WTC11 (cell line): ENCODE measurements around the gene GCG. TPM values are rescaled to one million over a fixed set of nuclear protein-coding genes. Genes with fewer than 3 reads are reported as not detected.
A peak's percentile ranks its signal among the peaks of the same experiment; 100 is the strongest.

ENCODE experiments used
- ATAC-seq: fragments of 200-7000 bp; cut with Tn5 transposase; 2 replicates; pipeline ENCODE4 v1.10.0; 2021; ENCODE audit warnings: mild to moderate bottlenecking, moderate library complexity
- CTCF ChIA-PET: fragments of 300-600 bp; sonication (Branson Sonifier 250); formaldehyde crosslinking; loops from one replicate; lab custom pipeline; 2021; ENCODE audit warnings: antibody characterized with exemption; lab: Charles Lee
- POLR2A ChIA-PET: fragments of 350-600 bp; sonication (Branson Sonifier 250); formaldehyde crosslinking; loops from one replicate; lab custom pipeline; 2021; ENCODE audit warnings: antibody characterized with exemption; lab: Charles Lee
- DNase-seq: peaks from one replicate; pipeline ENCODE4 v3.0.0; 2021; ENCODE audit warnings: low spot score
- H3K27ac Mint-ChIP-seq: 2 replicates; pipeline ENCODE4 v1.8.0; 2021; ENCODE audit warnings: mixed read lengths
- H3K27me3 Mint-ChIP-seq: 2 replicates; pipeline ENCODE4 v1.8.0; 2021; ENCODE audit warnings: low read depth, mild to moderate bottlenecking, moderate library complexity, mixed read lengths
- H3K36me3 Mint-ChIP-seq: 2 replicates; pipeline ENCODE4 v1.8.0; 2021; ENCODE audit warnings: mixed read lengths
- H3K4me1 Mint-ChIP-seq: 2 replicates; pipeline ENCODE4 v1.8.0; 2022; ENCODE audit warnings: mixed read lengths
- H3K4me3 Mint-ChIP-seq: 2 replicates; pipeline ENCODE4 v1.8.0; 2021; ENCODE audit warnings: mild to moderate bottlenecking, moderate library complexity, mixed read lengths
- H3K9me3 Mint-ChIP-seq: 2 replicates; pipeline ENCODE4 v1.8.0; 2021; ENCODE audit warnings: mixed read lengths
- ETV6 ChIP-seq: sonication (generic); formaldehyde crosslinking; IDR thresholded peaks from 2 replicates; pipeline ENCODE4 v1.8.1; 2022; ENCODE audit warnings: mild to moderate bottlenecking, missing genetic modification reagents
- FOXJ3 ChIP-seq: sonication (generic); formaldehyde crosslinking; IDR thresholded peaks from 2 replicates; pipeline ENCODE4 v1.9.0; 2021; ENCODE audit warnings: missing genetic modification reagents, mild to moderate bottlenecking, borderline replicate concordance
- GRHL2 ChIP-seq: fragments of 250-450 bp; sonication (Bioruptor Pico); IDR thresholded peaks from 2 replicates; pipeline ENCODE4 v1.8.0; 2022; ENCODE audit warnings: mild to moderate bottlenecking, moderate library complexity; ENCODE audit not compliant: insufficient replicate concordance, severe bottlenecking
- JAZF1 ChIP-seq: fragments of 250-450 bp; sonication (Bioruptor Pico); IDR thresholded peaks from 2 replicates; pipeline ENCODE4 v1.9.0; 2021; ENCODE audit warnings: moderate library complexity, mild to moderate bottlenecking, inconsistent platforms
- NR1H2 ChIP-seq: sonication (generic); formaldehyde crosslinking; IDR thresholded peaks from 2 replicates; pipeline ENCODE4 v1.9.0; 2021; ENCODE audit warnings: mild to moderate bottlenecking, moderate library complexity, missing genetic modification reagents
- NR3C1 ChIP-seq: sonication (generic); formaldehyde crosslinking; conservative IDR thresholded peaks from 2 replicates; pipeline ENCODE4 v1.8.1; 2023; ENCODE audit warnings: low read depth, mild to moderate bottlenecking, missing genetic modification reagents
- OVOL2 ChIP-seq: fragments of 250-450 bp; sonication (Bioruptor Pico); IDR thresholded peaks from 2 replicates; pipeline ENCODE4 v1.9.0; 2021; ENCODE audit warnings: mild to moderate bottlenecking, borderline replicate concordance
- RELA ChIP-seq: sonication (generic); formaldehyde crosslinking; IDR thresholded peaks from 2 replicates; pipeline ENCODE4 v1.8.1; 2022; ENCODE audit warnings: missing genetic modification reagents, mild to moderate bottlenecking, borderline replicate concordance
- TCF7 ChIP-seq: sonication (generic); formaldehyde crosslinking; IDR thresholded peaks from 2 replicates; pipeline ENCODE4 v1.8.0; 2022; ENCODE audit warnings: mild to moderate bottlenecking, low read depth, missing genetic modification reagents, moderate library complexity
- TEAD1 ChIP-seq: sonication (generic); formaldehyde crosslinking; IDR thresholded peaks from 2 replicates; pipeline ENCODE4 v1.8.0; 2022; ENCODE audit warnings: mild to moderate bottlenecking, missing genetic modification reagents
- TP53 ChIP-seq: sonication (generic); formaldehyde crosslinking; IDR thresholded peaks from 2 replicates; pipeline ENCODE4 v1.8.1; 2023; ENCODE audit warnings: mild to moderate bottlenecking, missing genetic modification reagents
- ZNF138 ChIP-seq: sonication (generic); formaldehyde crosslinking; conservative IDR thresholded peaks from 2 replicates; pipeline ENCODE4 v1.8.1; 2022; ENCODE audit warnings: mild to moderate bottlenecking, moderate library complexity, missing genetic modification reagents
- total RNA-seq: library from RNA; stranded (reverse); gene quantifications from 3 replicates; pipeline ENCODE4 v1.2.3, GENCODE V29; 2021
- TF ChIP-seq, protein P1 (sequence below): sonication (generic); formaldehyde crosslinking; IDR thresholded peaks from 2 replicates; pipeline ENCODE4 v1.8.1; 2023; ENCODE audit warnings: mild to moderate bottlenecking, missing genetic modification reagents
- TF ChIP-seq, protein P2 (sequence below): sonication (generic); formaldehyde crosslinking; IDR thresholded peaks from 2 replicates; pipeline ENCODE4 v1.8.1; 2023; ENCODE audit warnings: mild to moderate bottlenecking, missing genetic modification reagents, borderline replicate concordance
- TF ChIP-seq, protein P3 (sequence below): sonication (generic); formaldehyde crosslinking; IDR thresholded peaks from 2 replicates; pipeline ENCODE4 v1.8.0; 2022; ENCODE audit warnings: mild to moderate bottlenecking, missing genetic modification reagents
- TF ChIP-seq, protein P4 (sequence below): sonication (generic); formaldehyde crosslinking; conservative IDR thresholded peaks from 2 replicates; pipeline ENCODE4 v1.8.1; 2022; ENCODE audit warnings: mild to moderate bottlenecking, missing genetic modification reagents
- TF ChIP-seq, protein P5 (sequence below): fragments of 250-450 bp; sonication (Bioruptor Pico); IDR thresholded peaks from 2 replicates; pipeline ENCODE4 v1.8.0; 2021; ENCODE audit warnings: mild to moderate bottlenecking
- TF ChIP-seq, protein P6 (sequence below): fragments of 250-450 bp; sonication (Bioruptor Pico); IDR thresholded peaks from 2 replicates; pipeline ENCODE4 v1.9.0; 2021; ENCODE audit warnings: mild to moderate bottlenecking, borderline replicate concordance

Gene GCG
- total RNA-seq, 1 experiment from 2014 or later: not detected

DNA sequence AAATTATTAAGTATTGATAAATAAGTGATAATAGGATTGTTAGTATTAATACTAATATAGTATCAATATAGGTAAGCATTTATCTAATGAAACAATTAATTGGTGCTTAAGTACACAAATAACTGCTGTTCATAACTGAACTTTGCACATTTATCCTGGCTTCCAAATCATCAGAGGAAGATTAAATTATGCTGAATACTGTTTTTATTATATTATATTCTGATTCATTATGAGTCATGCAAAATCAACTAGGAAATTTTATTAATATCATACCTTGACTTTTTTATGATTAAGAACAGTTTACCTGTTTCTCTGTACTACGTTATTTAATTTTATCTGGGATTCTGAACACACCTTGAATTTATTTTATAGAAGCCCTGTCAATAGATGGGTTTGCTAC, 48.6 kb upstream of the GCG start (continued):
- TF ChIP-seq, protein P1, sequence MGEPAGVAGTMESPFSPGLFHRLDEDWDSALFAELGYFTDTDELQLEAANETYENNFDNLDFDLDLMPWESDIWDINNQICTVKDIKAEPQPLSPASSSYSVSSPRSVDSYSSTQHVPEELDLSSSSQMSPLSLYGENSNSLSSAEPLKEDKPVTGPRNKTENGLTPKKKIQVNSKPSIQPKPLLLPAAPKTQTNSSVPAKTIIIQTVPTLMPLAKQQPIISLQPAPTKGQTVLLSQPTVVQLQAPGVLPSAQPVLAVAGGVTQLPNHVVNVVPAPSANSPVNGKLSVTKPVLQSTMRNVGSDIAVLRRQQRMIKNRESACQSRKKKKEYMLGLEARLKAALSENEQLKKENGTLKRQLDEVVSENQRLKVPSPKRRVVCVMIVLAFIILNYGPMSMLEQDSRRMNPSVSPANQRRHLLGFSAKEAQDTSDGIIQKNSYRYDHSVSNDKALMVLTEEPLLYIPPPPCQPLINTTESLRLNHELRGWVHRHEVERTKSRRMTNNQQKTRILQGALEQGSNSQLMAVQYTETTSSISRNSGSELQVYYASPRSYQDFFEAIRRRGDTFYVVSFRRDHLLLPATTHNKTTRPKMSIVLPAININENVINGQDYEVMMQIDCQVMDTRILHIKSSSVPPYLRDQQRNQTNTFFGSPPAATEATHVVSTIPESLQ (CRISPR knock-in tag): no peak
- TF ChIP-seq, protein P2, sequence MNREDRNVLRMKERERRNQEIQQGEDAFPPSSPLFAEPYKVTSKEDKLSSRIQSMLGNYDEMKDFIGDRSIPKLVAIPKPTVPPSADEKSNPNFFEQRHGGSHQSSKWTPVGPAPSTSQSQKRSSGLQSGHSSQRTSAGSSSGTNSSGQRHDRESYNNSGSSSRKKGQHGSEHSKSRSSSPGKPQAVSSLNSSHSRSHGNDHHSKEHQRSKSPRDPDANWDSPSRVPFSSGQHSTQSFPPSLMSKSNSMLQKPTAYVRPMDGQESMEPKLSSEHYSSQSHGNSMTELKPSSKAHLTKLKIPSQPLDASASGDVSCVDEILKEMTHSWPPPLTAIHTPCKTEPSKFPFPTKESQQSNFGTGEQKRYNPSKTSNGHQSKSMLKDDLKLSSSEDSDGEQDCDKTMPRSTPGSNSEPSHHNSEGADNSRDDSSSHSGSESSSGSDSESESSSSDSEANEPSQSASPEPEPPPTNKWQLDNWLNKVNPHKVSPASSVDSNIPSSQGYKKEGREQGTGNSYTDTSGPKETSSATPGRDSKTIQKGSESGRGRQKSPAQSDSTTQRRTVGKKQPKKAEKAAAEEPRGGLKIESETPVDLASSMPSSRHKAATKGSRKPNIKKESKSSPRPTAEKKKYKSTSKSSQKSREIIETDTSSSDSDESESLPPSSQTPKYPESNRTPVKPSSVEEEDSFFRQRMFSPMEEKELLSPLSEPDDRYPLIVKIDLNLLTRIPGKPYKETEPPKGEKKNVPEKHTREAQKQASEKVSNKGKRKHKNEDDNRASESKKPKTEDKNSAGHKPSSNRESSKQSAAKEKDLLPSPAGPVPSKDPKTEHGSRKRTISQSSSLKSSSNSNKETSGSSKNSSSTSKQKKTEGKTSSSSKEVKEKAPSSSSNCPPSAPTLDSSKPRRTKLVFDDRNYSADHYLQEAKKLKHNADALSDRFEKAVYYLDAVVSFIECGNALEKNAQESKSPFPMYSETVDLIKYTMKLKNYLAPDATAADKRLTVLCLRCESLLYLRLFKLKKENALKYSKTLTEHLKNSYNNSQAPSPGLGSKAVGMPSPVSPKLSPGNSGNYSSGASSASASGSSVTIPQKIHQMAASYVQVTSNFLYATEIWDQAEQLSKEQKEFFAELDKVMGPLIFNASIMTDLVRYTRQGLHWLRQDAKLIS (CRISPR knock-in tag): no peak
- TF ChIP-seq NR3C1 (CRISPR knock-in tag) (no peak), JAZF1 (CRISPR knock-in tag) (no peak), TCF7 (CRISPR knock-in tag) (no peak), ETV6 (no peak), RELA (CRISPR knock-in tag) (no peak)
- TF ChIP-seq, protein P3, sequence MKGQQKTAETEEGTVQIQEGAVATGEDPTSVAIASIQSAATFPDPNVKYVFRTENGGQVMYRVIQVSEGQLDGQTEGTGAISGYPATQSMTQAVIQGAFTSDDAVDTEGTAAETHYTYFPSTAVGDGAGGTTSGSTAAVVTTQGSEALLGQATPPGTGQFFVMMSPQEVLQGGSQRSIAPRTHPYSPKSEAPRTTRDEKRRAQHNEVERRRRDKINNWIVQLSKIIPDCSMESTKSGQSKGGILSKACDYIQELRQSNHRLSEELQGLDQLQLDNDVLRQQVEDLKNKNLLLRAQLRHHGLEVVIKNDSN: no peak

DNA sequence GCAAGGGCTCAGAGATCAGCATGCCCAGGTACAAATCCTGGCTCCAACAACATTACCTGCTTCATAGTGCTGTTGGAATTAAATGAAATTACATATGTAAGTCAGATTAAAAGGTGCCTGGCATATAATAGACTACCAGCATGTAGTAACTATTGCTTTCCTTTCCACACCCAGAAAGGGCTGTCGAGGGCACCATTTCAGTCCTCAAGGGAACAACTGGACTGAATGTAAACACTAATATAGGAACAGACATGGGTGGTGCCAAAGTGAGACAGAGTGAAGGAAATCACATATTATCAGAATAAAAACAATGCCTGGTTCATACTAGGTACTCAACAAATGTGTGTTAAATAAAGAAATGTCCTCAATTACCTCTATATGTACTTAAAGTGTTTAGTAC, 47.9 kb upstream of the GCG start:
- H3K4me1 Mint-ChIP-seq: peaks cover 3% of the 10 kb centered on the region; the same call in 1 of the 2 replicates
- no peak for ATAC-seq
- H3K27ac Mint-ChIP-seq: no peak overlapping the region
- no peak for TF ChIP-seq TP53
- no peak for TF ChIP-seq OVOL2 (CRISPR knock-in tag)
- TF ChIP-seq, protein P4, sequence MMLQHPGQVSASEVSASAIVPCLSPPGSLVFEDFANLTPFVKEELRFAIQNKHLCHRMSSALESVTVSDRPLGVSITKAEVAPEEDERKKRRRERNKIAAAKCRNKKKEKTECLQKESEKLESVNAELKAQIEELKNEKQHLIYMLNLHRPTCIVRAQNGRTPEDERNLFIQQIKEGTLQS (CRISPR knock-in tag): no peak
- TF ChIP-seq NR1H2: no peak
- no peak for TF ChIP-seq FOXJ3 (CRISPR knock-in tag)
- no peak for TF ChIP-seq TEAD1
- TF ChIP-seq, protein P5, sequence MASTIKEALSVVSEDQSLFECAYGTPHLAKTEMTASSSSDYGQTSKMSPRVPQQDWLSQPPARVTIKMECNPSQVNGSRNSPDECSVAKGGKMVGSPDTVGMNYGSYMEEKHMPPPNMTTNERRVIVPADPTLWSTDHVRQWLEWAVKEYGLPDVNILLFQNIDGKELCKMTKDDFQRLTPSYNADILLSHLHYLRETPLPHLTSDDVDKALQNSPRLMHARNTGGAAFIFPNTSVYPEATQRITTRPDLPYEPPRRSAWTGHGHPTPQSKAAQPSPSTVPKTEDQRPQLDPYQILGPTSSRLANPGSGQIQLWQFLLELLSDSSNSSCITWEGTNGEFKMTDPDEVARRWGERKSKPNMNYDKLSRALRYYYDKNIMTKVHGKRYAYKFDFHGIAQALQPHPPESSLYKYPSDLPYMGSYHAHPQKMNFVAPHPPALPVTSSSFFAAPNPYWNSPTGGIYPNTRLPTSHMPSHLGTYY (CRISPR knock-in tag): no peak
- H3K27me3 Mint-ChIP-seq: no peaks in the 10 kb centered on the region
- peaks cover 5% of the 10 kb centered on the region for H3K9me3 Mint-ChIP-seq
- ChIA-PET CTCF (no interaction called here), POLR2A (no interaction called here)
- no peak for DNase-seq
- no peak overlapping the region for H3K4me3 Mint-ChIP-seq
- H3K36me3 Mint-ChIP-seq: no peaks in the 10 kb centered on the region

DNA sequence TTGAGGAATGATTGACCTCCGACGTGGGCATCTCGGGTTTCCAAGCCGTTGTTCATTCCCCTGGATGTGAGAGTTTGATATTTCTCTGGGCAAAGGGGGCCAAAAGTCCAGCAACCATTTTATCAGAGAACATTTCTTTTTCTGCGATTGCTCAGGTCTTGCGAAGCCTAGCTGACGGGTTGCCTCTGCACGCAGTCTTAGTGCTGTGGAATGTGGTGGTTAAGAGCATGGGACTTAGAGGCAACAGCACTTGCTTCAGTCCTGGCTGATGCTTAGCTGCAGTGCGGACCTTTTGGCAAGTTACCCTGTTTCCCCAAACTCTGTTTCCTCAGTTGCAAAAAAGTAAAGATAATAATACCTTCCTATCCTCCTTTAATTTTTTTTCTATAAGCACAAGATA, 46.2 kb upstream of the GCG start:
- ChIA-PET POLR2A (no interaction called here), CTCF (interaction anchor here (0.6 to 2.3 kb wide), 2 partner anchors 44 to 100 kb away, joined by 3 to 9 read pairs; no protein-coding TSS in a partner anchor)
- H3K4me1 Mint-ChIP-seq: peaks cover under 1% of the 10 kb centered on the region; the same call in 1 of the 2 replicates
- no peaks in the 10 kb centered on the region for H3K27me3 Mint-ChIP-seq
- H3K36me3 Mint-ChIP-seq: no peaks in the 10 kb centered on the region
- no peak overlapping the region for H3K4me3 Mint-ChIP-seq
- peak; percentile 59; the same call in 1 of the 2 replicates for ATAC-seq
- no peak for DNase-seq
- no peaks in the 10 kb centered on the region for H3K9me3 Mint-ChIP-seq
- no peak overlapping the region for H3K27ac Mint-ChIP-seq
- TF ChIP-seq ZNF138: no peak
- TF ChIP-seq, protein P6, sequence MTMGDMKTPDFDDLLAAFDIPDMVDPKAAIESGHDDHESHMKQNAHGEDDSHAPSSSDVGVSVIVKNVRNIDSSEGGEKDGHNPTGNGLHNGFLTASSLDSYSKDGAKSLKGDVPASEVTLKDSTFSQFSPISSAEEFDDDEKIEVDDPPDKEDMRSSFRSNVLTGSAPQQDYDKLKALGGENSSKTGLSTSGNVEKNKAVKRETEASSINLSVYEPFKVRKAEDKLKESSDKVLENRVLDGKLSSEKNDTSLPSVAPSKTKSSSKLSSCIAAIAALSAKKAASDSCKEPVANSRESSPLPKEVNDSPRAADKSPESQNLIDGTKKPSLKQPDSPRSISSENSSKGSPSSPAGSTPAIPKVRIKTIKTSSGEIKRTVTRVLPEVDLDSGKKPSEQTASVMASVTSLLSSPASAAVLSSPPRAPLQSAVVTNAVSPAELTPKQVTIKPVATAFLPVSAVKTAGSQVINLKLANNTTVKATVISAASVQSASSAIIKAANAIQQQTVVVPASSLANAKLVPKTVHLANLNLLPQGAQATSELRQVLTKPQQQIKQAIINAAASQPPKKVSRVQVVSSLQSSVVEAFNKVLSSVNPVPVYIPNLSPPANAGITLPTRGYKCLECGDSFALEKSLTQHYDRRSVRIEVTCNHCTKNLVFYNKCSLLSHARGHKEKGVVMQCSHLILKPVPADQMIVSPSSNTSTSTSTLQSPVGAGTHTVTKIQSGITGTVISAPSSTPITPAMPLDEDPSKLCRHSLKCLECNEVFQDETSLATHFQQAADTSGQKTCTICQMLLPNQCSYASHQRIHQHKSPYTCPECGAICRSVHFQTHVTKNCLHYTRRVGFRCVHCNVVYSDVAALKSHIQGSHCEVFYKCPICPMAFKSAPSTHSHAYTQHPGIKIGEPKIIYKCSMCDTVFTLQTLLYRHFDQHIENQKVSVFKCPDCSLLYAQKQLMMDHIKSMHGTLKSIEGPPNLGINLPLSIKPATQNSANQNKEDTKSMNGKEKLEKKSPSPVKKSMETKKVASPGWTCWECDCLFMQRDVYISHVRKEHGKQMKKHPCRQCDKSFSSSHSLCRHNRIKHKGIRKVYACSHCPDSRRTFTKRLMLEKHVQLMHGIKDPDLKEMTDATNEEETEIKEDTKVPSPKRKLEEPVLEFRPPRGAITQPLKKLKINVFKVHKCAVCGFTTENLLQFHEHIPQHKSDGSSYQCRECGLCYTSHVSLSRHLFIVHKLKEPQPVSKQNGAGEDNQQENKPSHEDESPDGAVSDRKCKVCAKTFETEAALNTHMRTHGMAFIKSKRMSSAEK (CRISPR knock-in tag): no peak
- no peak for TF ChIP-seq GRHL2 (CRISPR knock-in tag)
